HG03521 (cell line): ENCODE results near the gene PMCH.
"Not testable (repeated sequence)": the region's sequence is repeated elsewhere in the genome, so short reads cannot be mapped to it uniquely, and the experiment has no call there.

Experiments
- ATAC-seq: cut with Tn5 transposase; IDR thresholded peaks from one replicate; pipeline ENCODE4 v1.9.1; 2021; ENCODE audit warnings: mild to moderate bottlenecking, moderate library complexity; ENCODE audit not compliant: unreplicated experiment

The PMCH gene

DNA sequence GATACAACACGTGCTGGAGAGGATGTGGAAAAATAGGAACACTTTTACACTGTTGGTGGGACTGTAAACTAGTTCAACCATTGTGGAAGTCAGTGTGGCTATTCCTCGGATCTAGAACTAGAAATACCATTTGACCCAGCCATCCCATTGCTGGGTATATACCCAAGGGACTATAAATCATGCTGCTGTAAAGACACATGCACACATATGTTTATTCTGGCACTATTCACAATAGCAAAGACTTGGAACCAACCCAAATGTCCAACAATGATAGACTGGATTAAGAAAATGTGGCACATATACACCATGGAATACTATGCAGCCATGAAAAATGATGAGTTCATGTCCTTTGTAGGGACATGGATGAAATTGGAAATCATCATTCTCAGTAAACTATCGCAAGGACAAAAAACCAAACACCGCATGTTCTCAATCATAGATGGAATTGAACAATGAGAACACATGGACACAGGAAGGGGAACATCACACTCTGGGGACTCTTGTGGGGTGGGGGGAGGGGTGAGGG lies 50.5 kb downstream of the PMCH start:
- not testable (repeated sequence) for ATAC-seq
